Measurements from ENCODE around the gene CAMK4.
A peak's percentile ranks its signal among the peaks of the same experiment; 100 is the strongest.

CAMK4 gene

DNA sequence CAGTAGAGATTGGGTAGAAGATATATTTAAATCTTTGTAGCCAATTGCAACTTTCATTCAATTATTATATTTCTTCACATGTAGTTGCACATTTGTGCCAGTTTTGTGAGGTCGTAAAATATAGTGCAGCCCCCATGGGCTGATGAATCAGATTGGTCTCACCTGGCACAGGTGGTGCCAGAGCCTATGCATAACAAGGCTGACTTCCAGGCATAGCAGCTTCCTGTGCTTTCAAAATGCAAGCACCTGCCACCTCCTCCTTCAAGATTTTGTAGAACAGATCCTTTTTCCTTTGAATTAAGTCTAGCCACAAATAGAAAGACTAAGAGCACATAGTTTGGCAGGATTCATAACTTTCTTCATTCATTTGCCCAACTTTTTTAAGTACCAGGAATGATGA lies 201.0 kb downstream of the CAMK4 start:
- DNase-seq (ENCODE audit: low spot score), result no peak

DNA sequence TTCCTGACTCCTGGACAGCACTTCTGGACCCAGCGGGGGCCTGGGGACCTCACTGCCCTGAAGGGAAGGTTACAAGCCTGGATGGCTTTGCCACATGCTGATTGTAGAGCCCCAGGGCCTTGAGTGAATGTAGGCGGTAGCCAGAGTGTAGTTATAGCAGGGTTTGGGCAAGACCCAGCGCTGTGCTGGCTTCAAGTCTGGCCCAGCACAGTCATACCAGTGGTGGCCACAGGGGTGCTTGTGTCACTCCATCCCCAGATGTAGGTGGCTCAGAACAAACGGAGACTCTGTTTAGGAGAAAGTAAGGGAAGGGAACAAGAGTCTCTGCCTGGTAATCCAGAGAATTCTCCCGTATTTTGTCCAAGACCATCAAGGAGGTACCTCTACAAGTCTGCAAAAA lies 203.6 kb downstream of the CAMK4 start:
- DNase-seq (ENCODE audit: low spot score), result no peak

DNA sequence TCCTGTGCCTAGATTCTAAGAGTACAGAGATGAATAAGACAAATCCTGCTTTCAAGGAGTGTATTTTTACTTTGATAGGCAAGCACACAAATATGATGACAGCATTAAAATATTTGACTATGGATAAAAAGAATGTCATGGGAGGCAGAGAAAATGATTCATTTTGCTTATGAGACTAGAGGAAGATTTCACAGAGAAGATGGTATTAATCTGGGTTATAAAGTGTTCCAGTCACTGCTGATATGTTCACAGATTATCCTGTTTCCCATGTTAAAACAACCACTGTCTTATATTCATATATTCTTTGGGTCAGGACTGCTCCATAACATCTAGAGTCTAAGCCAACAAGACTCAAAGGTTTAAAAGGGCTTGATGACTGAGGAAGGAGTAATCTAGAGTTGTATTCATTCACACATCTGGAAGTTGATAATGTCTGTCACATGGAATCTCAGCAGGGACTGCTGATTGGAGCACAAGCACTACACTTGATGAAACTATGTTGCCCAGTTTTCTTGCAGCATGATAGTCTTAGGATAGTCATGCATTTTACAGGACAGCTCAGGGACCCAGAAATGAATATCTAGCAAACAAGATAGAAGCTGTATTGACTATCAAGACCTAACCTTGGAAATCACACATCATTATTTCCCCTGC lies 208.8 kb downstream of the CAMK4 start:
- DNase-seq (ENCODE audit: low spot score), result no peak

DNA sequence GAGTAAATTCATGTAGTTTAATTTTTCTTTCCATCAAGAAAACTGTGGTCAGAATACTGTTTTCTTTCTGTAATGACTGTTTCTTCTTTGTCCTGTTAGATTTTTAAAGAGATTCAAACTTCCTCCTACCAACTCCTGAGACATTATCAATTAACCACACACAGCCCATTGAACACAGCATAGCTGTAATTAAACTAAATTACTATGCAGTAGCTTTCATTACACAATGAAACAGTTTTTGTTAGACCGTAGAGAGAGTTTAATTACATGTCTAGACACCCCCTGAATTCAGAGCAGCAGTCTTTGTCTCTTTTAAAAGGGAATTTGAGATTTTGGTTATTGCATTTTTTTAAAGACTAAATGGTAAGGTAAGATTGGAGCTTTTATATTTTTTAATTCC lies 210.6 kb downstream of the CAMK4 start:
- no peak for DNase-seq (ENCODE audit: low spot score)

DNA sequence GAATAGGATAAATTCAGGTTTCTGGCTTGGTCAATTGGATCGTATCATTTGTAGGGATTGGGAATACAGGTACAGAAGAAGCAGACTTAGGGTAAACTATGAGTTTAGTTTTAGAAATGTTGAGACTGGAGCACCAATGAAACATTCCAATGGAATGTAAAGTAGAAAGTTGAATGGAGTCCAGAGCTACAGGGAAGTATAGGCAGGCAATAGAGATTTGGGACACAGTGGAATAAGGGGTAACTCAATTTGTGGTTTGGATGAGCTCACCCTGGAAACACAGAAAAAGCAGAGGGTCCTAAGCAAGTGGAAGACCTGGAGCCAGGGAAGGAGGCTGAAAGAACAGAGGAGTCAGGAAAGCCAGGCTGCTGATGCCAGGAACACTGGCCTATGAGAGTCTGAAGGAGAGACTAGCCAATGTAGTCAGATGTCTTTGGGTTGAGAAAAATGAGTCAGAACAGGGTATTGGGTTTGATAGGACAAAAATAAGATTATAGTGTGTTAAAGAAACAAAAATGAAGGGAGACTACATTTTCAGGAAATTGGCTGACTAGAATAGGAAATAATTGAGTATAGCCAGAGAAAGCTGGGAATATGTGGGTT lies 215.4 kb downstream of the CAMK4 start:
- DNase-seq (ENCODE audit: low spot score), result no peak

DNA sequence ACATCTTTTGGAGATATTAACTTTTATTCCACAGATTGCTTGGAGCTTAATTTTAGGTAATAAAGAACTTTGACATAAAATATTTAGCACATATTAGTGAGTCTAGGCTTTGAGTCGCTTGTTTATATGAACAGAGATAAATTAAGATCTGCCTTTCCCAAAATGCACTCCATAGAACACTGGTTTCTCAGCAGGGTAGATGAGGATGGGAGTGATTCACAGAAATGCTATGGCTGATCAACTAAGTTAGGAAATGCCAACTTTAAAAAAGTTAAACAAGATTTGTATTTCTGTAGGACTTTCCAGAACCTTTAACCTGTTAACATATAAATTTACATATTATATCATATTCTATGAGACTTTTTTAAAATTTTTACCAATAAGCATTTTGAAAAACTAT lies 222.9 kb downstream of the CAMK4 start:
- no peak for DNase-seq (ENCODE audit: low spot score)

- no peak for DNase-seq (ENCODE audit: low spot score)
Observed at GRCh38 chr5:111447822-111448221, 223.6 kb downstream of the CAMK4 start.

- DNase-seq (ENCODE audit: low spot score), result no peak
Observed at GRCh38 chr5:111453295-111453694, 229.1 kb downstream of the CAMK4 start.

DNA sequence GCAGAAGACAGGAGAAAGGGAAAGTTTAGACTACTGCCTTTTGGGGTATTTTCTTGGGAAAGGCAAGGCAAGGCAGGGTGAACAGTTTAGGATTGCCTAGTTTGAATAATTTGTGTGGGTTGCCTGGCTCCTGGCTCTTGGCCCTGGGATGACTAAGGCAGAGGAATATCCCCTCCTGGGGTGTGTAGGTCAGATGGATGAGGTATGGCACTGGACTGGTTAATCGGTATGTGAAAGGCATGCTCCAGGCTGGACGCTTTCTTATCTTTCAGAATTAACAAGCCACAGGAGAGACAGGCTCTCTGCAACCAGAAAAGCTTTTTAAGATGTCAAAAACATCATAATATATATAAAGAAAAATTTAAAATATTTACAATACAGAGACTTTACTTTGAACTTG lies 229.6 kb downstream of the CAMK4 start:
- DNase-seq (ENCODE audit: low spot score), result no peak

- DNase-seq (ENCODE audit: low spot score), result no peak
Observed at GRCh38 chr5:111454198-111454622, 230.0 kb downstream of the CAMK4 start.

GRCh38 chr5:111454776-111455175 lies 230.6 kb downstream of the CAMK4 start:
- no peak for DNase-seq (ENCODE audit: low spot score)

- peak; percentile 65 for DNase-seq (ENCODE audit: low spot score)
Observed at GRCh38 chr5:111461255-111461671, 237.1 kb downstream of the CAMK4 start.

DNA sequence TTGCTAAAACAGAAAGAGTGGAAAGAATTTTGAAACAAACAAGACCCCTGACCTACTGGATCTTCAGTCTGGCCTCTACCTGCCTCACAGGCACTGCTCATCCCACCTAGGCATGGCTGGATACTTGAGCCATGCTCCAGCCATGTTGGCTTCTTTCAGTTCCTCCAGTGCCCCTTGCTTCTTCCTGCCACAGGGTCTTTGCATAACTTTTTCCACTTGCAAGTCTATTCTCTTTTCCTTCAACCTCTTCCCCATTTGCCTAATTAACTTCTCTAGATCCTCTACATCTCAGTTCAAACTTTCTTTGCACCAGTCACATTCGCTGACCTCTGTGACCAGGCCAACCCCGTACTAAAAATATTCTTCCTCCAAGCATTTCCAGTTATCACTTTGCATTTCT lies 237.8 kb downstream of the CAMK4 start:
- no peak for DNase-seq (ENCODE audit: low spot score)

- DNase-seq (ENCODE audit: low spot score), result no peak
Observed at GRCh38 chr5:111463311-111463710, 239.1 kb downstream of the CAMK4 start.

- no peak for DNase-seq (ENCODE audit: low spot score)
Observed at GRCh38 chr5:111469293-111469896, 245.2 kb downstream of the CAMK4 start.

GRCh38 chr5:111469903-111470302 lies 245.7 kb downstream of the CAMK4 start:
- DNase-seq (ENCODE audit: low spot score), result no peak

- DNase-seq (ENCODE audit: low spot score), result no peak
Observed at GRCh38 chr5:111472096-111472495, 247.9 kb downstream of the CAMK4 start.

GRCh38 chr5:111472579-111472978 lies 248.4 kb downstream of the CAMK4 start:
- no peak for DNase-seq (ENCODE audit: low spot score)

DNA sequence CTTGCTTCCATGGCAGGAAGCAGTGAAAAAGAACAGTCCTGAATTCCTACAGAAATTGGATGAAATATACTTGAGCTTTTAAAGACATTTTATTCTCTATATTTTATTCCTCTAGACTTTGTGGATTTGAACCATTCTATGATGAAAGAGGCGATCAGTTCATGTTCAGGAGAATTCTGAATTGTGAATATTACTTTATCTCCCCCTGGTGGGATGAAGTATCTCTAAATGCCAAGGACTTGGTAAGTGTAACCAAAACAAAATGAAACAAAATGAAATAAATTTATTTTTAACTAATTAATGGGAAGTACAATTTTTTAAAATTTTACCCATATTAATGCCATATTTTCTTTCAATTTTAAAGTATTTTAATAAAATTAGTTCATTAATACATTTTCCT lies 254.1 kb downstream of the CAMK4 start:
- no peak for DNase-seq (ENCODE audit: low spot score)

- no peak for DNase-seq (ENCODE audit: low spot score)
Observed at GRCh38 chr5:111478898-111479297, 254.7 kb downstream of the CAMK4 start.

- no peak for DNase-seq (ENCODE audit: low spot score)
Observed at GRCh38 chr5:111480346-111480745, 256.2 kb downstream of the CAMK4 start.

GRCh38 chr5:111486055-111486454 lies 261.9 kb downstream of the CAMK4 start:
- DNase-seq (ENCODE audit: low spot score), result no peak

- DNase-seq (ENCODE audit: low spot score), result no peak
Observed at GRCh38 chr5:111486926-111487325, 262.7 kb downstream of the CAMK4 start.

DNA sequence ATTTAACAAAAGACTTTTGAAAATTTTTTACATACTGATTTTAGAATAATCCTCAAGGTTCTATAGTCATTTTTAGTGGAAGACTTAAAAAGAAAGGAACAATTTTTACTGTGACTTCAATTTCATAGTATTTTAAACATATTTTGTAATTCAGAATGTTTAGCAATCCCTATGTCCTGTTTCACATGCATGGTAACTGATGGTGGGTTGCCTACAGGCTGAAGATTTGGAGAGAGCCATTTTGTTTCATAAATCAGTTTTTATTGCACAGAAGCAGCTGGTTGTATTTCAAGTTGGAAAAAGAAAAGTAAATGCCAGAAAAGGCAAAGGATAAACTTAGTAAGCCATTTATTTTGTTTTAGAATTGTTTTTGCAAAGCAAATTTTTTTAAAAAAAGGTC lies 264.2 kb downstream of the CAMK4 start:
- no peak for DNase-seq (ENCODE audit: low spot score)

All from iPS-NIHi11 (cell line).